GM21619 (cell line): ENCODE data around the gene HMOX1.
A peak's percentile ranks its signal among the peaks of the same experiment; 100 is the strongest.

Experiments used
- ATAC-seq: cut with Tn5 transposase; IDR thresholded peaks from one replicate; pipeline ENCODE4 v1.9.1; 2021; ENCODE audit not compliant: unreplicated experiment

The HMOX1 gene

GRCh38 chr22:35400501-35400790, 19.6 kb downstream of the HMOX1 start:
- no peak for ATAC-seq

- no peak for ATAC-seq
Observed at GRCh38 chr22:35401863-35402262, 21.0 kb downstream of the HMOX1 start.

GRCh38 chr22:35403356-35403755, 22.5 kb downstream of the HMOX1 start:
- no peak for ATAC-seq

GRCh38 chr22:35404176-35404575, 23.3 kb downstream of the HMOX1 start:
- ATAC-seq = no peak

- ATAC-seq = no peak
Observed at GRCh38 chr22:35406443-35406842, 25.5 kb downstream of the HMOX1 start.

GRCh38 chr22:35407362-35407761, 26.5 kb downstream of the HMOX1 start:
- ATAC-seq = no peak

- peak; percentile 64 for ATAC-seq
Observed at GRCh38 chr22:35409783-35410662, 29.1 kb downstream of the HMOX1 start.

GRCh38 chr22:35410663-35411034, 29.8 kb downstream of the HMOX1 start:
- no peak for ATAC-seq

- ATAC-seq = peak; percentile 41
Observed at GRCh38 chr22:35411102-35411501, 30.2 kb downstream of the HMOX1 start.

- no peak for ATAC-seq
Observed at GRCh38 chr22:35413624-35414023, 32.7 kb downstream of the HMOX1 start.

GRCh38 chr22:35417606-35418005, 36.7 kb downstream of the HMOX1 start:
- ATAC-seq = no peak

- ATAC-seq = no peak
Observed at GRCh38 chr22:35418088-35418487, 37.2 kb downstream of the HMOX1 start.

GRCh38 chr22:35418731-35419130, 37.8 kb downstream of the HMOX1 start:
- ATAC-seq = no peak

GRCh38 chr22:35419756-35420155, 38.9 kb downstream of the HMOX1 start:
- ATAC-seq = no peak

- ATAC-seq = no peak
Observed at GRCh38 chr22:35421121-35421520, 40.2 kb downstream of the HMOX1 start.

GRCh38 chr22:35422145-35422544, 41.2 kb downstream of the HMOX1 start:
- ATAC-seq = no peak

- no peak for ATAC-seq
Observed at GRCh38 chr22:35422936-35423335, 42.0 kb downstream of the HMOX1 start.

GRCh38 chr22:35424081-35424480, 43.2 kb downstream of the HMOX1 start:
- no peak for ATAC-seq

- ATAC-seq = no peak
Observed at GRCh38 chr22:35424761-35425160, 43.9 kb downstream of the HMOX1 start.

- ATAC-seq = no peak
Observed at GRCh38 chr22:35425546-35425945, 44.6 kb downstream of the HMOX1 start.

- ATAC-seq = no peak
Observed at GRCh38 chr22:35425971-35426800, 45.3 kb downstream of the HMOX1 start.

GRCh38 chr22:35426801-35427140, 45.9 kb downstream of the HMOX1 start:
- no peak for ATAC-seq
